Motor neuron (in vitro differentiated cells): ENCODE results near the gene PYY. TPM values are rescaled to one million over a fixed set of nuclear protein-coding genes. Genes with fewer than 3 reads are reported as not detected.

Experiments
- ATAC-seq, 8 experiments: fragments of 200-7000 bp; cut with Tn5 transposase; replicated peaks in 6 of 8; 2 replicates each; pipeline ENCODE4 v1.8.0; 2021; ENCODE audit warnings: mild to moderate bottlenecking in 8 of 8, moderate library complexity in 8 of 8
- H3K27ac ChIP-seq, 2 donors: fragments of 250-450 bp; sonication (Bioruptor Pico); 2 replicates each; pipeline ENCODE4 v1.9.0; 2021; ENCODE audit warnings: antibody characterized with exemption in 2 of 2, mild to moderate bottlenecking in 2 of 2, moderate library complexity in 1 of 2
- H3K4me1 ChIP-seq, 2 donors: fragments of 250-450 bp; sonication (Bioruptor Pico); replicated peaks in 1 of 2; 2 replicates each; pipeline ENCODE4 v1.6.1; 2021; ENCODE audit warnings: antibody characterized with exemption in 2 of 2, mild to moderate bottlenecking in 2 of 2, moderate library complexity in 1 of 2
- H3K4me3 ChIP-seq, 5 donors: fragments of 250-450 bp; sonication (Bioruptor Pico); 2 replicates each; pipeline ENCODE4 v1.9.0; 2021; ENCODE audit warnings: antibody characterized with exemption in 5 of 5, mild to moderate bottlenecking in 5 of 5, moderate library complexity in 4 of 5
- WGBS, 10 experiments: fragments of 450-650 bp; shearing (Covaris generic); methylation state at CpG; one replicate each; pipeline ENCODE4 v1.0.0; 2022; 5-methylcytosine and 5-hydroxymethylcytosine counted together
- in situ Hi-C, 9 experiments: fragments of 400-800 bp; cut with MboI; loops; one replicate each; pipeline ENCODE4 v1.15.0; 2021; ENCODE audit warnings: low sequenced_read_pairs in 9 of 9, low pct_unique_long_range_greater_than_20kb in 2 of 9; ENCODE audit not compliant: unreplicated experiment in 9 of 9
- total RNA-seq, 8 experiments: library from RNA; unstranded; fragments of 300-600 nt; gene quantifications; 2 replicates each; pipeline versions ENCODE4 v1.2.3 to v1.2.4, GENCODE V29; 2022

PYY gene
- total RNA-seq, 8 experiments from 2014 or later, result 0.27 to 2.8 (median 0.47) TPM; not detected in 5

DNA sequence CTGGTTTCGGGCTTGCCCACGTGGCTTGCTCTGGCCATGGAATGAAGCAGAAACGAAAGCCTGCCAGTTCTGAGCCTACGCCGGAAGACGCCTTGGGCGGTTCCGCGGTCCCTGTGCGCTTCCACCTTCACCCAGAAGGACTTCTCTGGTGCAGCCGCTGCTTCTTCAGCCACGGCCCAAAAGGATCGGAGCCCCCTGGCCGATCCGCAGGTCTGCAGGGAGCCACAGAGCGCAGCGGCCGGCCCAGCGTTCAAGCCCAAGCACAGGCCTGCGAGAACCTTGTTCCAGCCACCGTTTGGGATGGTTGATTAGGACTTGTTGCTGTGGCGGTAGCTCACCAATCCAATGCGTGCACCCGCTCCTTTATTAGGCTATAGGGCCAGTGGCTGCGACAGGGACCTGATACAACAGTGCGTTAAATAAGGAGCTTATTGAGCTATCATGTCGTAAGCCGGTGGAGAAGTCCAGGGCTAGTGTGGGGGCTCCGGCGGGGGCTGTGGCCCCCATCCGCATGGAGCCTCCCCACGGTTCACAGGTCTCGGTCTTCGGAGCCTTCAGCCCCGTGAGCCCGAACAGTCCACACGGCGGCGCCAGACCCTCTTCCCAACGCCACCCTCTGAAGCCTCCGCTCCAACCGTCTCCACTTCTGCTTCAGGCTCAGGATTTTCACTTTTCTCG lies 36.3 kb downstream of the PYY start:
- 0 to 80% (median 40%) methylated on average over 1 to 10 of the region's 43 CpGs; no CpG with 5 or more reads in 5 of the 10 experiments for WGBS, 10 experiments
- no peak overlapping the region for H3K4me3 ChIP-seq
- in situ Hi-C loops, result no loop called here

DNA sequence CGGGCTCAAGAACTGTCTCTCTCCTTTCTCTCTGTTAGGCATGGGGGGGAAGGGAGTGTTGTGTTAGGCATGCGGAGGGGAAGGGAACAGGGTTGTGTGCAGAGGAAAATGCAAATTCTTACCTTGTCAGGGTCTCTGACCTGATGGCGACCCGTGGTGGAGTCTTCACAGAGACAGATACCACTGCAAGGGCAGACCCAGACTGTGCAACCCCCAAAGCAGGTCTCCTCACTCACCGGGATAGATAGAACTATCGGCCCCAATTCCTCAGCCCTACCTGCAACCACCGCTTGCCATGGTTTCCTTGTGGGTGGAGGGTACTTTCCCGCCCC lies 36.8 kb downstream of the PYY start:
- in situ Hi-C loops, result no loop called here
- no peak overlapping the region for H3K27ac ChIP-seq
- ATAC-seq, result no peak
- 40 to 100% (median 83%) methylated on average over 1 to 5 of the region's 8 CpGs; no CpG with 5 or more reads in 4 of the 10 experiments for WGBS, 10 experiments
- no peak overlapping the region for H3K4me3 ChIP-seq
- H3K4me1 ChIP-seq, result no peaks in the 10 kb centered on the region

More for the DNA sequence above, 36.3 kb downstream of the PYY start:
- peak in 2 of 8 experiments; percentile 57 to 65 for ATAC-seq
- Histone ChIP-seq H3K4me1 (no peaks in the 10 kb centered on the region), H3K27ac (no peak overlapping the region)

DNA sequence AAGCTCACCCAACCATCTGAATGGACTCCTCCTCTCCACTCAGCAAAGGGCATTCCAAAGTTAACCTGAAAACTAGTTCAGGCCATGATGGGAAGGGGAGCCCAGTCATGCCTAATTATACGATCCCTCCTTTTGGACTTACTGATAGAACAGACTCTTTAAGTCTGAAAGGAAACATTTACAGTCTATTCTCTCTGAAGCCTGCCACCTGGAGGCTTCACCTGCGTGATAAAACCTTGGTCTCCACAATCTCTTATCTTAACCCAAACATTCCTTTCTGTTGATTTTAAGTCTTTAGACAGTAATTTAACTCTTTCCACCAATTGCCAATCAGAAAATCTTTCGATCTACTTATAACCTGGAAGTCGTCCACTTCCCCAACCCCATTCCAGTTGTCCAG lies 37.4 kb downstream of the PYY start:
- ATAC-seq, result no peak
- H3K4me3 ChIP-seq, result no peak overlapping the region
- WGBS, 10 experiments, result 17 to 100% (median 87%) methylated on average over 1 to 4 of the region's 4 CpGs; no CpG with 5 or more reads in 1 of the 10 experiments
- no peak overlapping the region for H3K27ac ChIP-seq
- H3K4me1 ChIP-seq, result no peaks in the 10 kb centered on the region
- in situ Hi-C loops, result no loop called here

DNA sequence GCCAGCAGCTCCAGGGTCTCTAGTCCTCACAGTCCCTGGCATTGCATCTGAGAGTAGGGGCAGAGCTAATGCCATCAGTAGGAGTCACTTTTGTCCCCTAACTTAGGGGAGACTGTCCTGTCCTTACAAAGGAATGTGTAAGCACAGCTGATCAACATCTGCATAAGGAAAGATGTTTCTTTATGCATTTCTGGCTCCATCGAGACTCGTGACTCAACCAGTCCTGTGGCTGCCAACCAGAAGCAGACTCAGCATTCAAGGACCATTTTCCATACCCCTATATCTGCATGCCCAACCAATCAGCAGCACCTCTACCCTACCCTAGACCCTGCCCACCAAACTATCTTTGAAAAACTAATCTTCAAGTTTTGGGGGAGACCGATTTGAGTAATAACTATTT lies 38.2 kb downstream of the PYY start:
- Histone ChIP-seq H3K4me1 (no peaks in the 10 kb centered on the region), H3K27ac (no peak overlapping the region), H3K4me3 (no peak overlapping the region)
- peak in 2 of 8 experiments; percentile 59 to 97 for ATAC-seq
- in situ Hi-C loops, result no loop called here
- 0 to 100% (median 77%) methylated on average over 1 to 3 of the region's 3 CpGs; no CpG with 5 or more reads in 2 of the 10 experiments for WGBS, 10 experiments

DNA sequence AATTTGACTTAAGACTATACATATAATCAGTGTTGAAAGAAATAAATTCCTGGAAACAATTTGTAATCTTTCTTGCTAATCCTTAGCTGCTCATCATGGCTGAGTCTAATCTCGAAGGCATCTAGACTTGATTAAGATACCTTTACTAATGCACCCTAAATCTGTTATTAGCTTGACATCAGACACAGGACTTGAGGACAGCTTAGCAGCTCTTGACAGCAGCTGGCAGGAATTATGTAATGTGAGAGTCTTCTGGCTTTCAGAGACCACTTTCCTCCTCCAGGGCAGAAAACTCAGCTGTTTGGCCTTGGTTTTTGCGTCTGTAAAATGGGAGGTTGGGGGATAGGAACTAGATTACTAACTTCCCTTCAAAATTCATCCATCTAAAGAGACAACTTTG lies 39.3 kb downstream of the PYY start:
- in situ Hi-C loops, result no loop called here
- WGBS, 10 experiments, result 0 to 90% (median 71%) methylated on average over 1 to 2 of the region's 2 CpGs; no CpG with 5 or more reads in 3 of the 10 experiments
- no peak overlapping the region for H3K4me3 ChIP-seq
- H3K27ac ChIP-seq, result no peak overlapping the region
- no peaks in the 10 kb centered on the region for H3K4me1 ChIP-seq
- no peak for ATAC-seq

DNA sequence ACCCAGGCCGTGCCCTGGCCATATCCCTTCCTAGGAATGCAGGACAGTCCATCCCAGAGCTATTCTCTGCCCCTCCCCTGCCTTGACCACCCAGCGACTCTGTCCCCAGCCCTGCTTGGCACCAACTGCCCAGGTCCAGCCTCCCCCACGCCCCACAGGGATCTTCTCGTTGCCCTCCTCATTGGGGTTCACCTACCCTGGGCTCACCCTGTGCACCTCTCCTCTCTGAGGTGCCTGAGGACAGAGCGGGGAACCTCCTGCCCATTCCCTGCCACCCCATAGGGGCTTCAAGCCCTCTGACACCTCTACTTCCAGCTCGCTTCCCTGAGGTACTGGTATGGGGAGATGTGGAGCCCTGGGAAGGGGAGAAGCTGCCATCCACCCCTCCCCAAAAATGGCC lies 40.2 kb downstream of the PYY start:
- ATAC-seq, result peak in 2 of 8 experiments; percentile 10 to 11
- 40% methylated on average over 1 of the region's 6 CpGs; no CpG with 5 or more reads in 9 of the 10 experiments for WGBS, 10 experiments
- Histone ChIP-seq H3K4me1 (peaks cover 0 to 4% of the 10 kb centered on the region in 2 donors), H3K27ac (no peak overlapping the region), H3K4me3 (no peak overlapping the region)
- in situ Hi-C loops, result no loop called here

DNA sequence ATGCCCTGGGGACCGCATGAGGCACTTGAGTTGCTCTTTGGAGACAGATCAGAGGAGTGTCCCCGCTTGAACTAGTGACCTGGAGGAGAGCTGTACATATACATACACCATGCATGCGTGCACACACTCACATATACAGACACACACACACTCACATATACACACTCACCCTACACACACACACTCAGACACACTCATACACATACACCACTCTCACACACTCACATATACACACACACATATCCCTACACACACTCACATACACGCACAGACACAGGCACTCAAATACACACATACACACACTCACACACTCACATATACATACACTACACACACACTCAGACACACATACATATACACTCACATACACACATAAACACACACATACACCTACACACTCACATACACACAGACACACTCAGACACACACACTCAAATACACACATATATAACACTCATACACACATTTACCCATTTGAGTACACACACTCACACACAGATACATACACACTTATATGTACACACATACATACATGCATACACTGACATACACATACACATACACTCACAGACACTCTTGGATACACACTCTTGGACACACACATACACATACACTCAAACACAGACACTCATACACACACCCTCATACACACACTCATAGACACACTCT lies 41.0 kb downstream of the PYY start:
- in situ Hi-C loops, result no loop called here
- no peak for ATAC-seq
- Histone ChIP-seq H3K4me3 (no peak overlapping the region), H3K4me1 (peaks cover 3 to 5% of the 10 kb centered on the region in 2 donors), H3K27ac (no peak overlapping the region)
- 0 to 83% (median 40%) methylated on average over 1 to 4 of the region's 4 CpGs for WGBS, 10 experiments

DNA sequence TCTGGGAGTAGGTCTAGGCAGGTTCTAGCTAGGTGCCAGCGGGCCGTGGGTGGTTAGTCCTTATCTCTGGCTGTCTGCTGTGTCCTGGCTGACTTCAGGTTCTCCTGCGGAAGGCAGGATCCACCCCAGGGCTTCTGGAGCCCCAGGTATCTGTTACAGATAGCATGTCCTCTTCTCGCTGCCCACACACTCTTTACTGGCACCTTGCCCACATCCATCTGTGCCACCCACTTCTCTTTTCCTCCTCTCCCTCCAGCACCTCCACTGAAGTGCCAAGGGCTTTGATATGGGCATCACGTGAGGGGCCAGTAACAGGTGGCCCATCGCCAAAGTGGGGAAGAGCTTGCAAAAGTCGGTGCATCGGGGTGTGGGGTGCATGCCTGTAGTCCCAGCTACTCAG lies 41.8 kb downstream of the PYY start:
- H3K27ac ChIP-seq, result no peak overlapping the region
- in situ Hi-C loops, result no loop called here
- no peak for ATAC-seq
- no peak overlapping the region for H3K4me3 ChIP-seq
- 38 to 100% (median 64%) methylated on average over 1 to 6 of the region's 8 CpGs; no CpG with 5 or more reads in 2 of the 10 experiments for WGBS, 10 experiments
- peaks cover 3 to 5% of the 10 kb centered on the region in 2 donors for H3K4me1 ChIP-seq

DNA sequence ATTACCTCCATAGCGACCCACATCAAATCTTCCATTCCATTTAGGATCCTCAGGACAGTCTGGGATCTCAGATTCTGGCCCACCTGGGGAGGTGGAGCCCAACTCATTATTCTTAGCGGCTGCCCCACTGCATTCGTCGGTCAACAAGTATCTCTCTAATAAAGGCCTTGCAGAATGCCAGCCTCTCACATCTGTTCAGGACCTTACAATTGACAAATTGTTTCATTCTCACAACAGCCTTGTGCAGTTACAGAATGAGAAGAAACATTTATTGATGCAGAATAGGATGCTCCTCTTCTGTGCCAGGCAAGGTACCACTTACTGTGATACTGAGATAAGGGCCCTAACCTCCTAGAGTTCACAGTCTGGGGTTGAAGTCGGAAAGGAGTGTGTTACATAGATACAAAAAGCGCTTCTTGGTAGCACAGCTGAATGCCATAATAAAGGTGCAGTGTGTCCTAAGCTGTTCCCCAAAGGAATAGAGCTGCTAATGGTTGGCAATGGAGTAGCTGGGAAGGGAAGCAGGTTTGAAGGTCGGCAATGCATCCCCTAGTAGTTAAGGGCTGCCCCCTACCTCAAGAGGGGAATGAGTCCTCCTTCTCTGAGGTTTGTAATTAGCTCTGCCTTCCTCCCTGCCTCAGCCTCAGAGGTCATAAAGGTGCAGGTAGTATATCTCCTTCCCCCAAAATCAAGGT lies 44.1 kb downstream of the PYY start:
- H3K27ac ChIP-seq, result no peak overlapping the region
- peaks cover 13 to 14% of the 10 kb centered on the region in 2 donors for H3K4me1 ChIP-seq
- in situ Hi-C loops, result no loop called here
- WGBS, 10 experiments, result 30 to 100% (median 58%) methylated on average over 1 to 7 of the region's 7 CpGs; no CpG with 5 or more reads in 2 of the 10 experiments
- ATAC-seq, result no peak
- H3K4me3 ChIP-seq, result no peak overlapping the region

DNA sequence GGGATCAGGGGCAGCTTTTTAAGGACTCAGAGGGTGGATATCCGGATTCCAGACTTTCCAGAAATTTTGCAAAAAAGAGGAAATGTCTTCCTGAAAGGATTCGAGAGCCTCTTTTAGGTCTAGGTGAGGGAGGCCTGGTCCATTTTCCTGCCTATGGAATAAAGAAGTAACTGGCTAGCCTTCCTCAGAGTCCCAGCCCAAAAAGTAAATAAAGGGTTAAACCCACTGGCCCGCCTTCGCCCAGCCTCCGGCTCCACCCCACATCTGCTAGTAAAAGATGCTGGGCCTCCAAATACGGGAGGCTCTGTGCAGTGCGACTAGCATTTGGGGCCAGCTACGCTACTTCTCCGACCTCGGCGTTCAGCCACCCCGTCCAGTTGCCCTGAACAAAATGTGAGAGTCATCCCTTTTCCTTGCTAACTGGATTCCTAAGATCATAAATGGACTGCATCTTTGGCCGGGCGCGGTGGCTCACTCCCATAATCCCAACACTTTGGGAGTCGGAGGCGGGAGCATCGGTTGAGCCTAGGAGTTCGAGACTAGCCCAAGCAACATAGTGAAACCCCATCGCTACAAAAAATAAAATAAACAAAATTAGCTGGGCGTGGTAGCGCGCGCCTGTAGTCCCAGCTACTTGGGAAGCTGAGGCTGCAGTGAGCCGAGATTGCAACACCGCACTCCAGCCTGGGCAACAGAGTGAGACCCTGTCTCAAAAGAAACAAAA lies 45.6 kb downstream of the PYY start:
- in situ Hi-C loops, result no loop called here

DNA sequence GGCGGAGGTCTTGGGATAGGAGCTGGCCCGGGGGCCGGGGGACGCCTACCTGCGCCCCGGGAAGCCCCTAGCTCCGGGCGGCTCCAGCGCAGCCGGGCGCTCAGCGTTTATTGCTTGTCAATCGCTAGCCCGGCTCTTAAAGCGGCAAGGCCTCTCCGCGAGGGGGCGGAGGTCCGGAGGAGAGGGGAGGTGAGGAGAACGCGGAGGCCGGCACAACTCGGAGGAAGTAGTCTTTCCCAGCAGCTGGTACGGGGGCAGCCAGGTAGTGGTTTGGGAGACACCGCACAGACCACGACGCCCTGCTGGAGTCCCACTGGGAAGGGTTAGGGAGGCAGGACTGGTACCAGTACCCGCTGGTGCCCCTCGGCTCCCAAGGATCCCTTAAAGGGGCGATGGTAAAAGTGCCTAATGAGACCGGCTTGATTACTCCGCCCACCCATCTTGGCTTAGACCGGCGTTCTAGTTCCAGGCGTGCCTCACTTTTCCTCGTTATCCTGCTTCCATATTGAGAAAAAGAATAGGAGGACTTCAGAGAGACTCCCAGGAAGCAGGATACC lies 46.2 kb downstream of the PYY start, which contains the start of gene MPP2:
Gene MPP2, minus strand, starts transcription at position 112 of the 557 bp plus-strand sequence. CDS start 3,076 bp downstream, outside the sequence.
- WGBS, 10 experiments, result 0 to 4% (median 0%) methylated on average over 1 to 8 of the region's 36 CpGs; no CpG with 5 or more reads in 5 of the 10 experiments
- Histone ChIP-seq H3K27ac (peak within 1 kb of the TSS; percentile 81 to 91), H3K4me3 (peak within 1 kb of the TSS; percentile 58 to 87 (median 80)), H3K4me1 (peaks cover 13 to 16% of the 10 kb centered on the region in 2 donors)
- peak; percentile 50 to 80 (median 66) for ATAC-seq
- in situ Hi-C loops, result no loop called here

More for the DNA sequence above, 45.6 kb downstream of the PYY start:
- peak overlapping the region; percentile 58 to 87 (median 80) for H3K4me3 ChIP-seq
- peak; percentile 31 to 64 (median 37) for ATAC-seq
- WGBS, 10 experiments, result 0 to 37% (median 8%) methylated on average over 2 to 19 of the region's 26 CpGs; no CpG with 5 or more reads in 3 of the 10 experiments
- peak overlapping the region in 1 of 2 donors; percentile 91 for H3K27ac ChIP-seq
- H3K4me1 ChIP-seq, result peaks cover 13 to 14% of the 10 kb centered on the region in 2 donors

DNA sequence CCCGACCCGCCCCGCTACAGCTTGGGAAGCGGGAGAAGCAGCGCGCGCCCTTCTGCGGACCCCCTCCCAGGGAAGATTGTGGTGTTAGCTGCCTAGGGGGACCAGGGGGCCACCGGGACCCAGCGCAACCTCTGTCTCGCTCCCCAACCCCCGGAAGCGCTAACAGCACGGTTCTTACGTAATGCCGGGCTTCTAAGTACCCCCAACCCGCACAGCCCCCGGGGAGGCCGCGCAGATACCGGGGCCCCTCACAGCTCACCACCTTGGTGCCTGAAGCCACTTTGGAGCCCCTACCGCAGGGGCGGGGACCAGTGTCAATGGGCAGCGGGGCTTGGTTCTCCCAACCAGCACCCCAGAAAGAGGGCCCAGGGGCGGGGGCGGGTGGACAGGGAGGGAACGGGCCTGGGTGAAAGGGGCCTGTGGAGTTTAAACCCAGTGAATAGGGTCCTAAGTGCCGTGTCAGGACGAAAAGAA lies 46.8 kb downstream of the PYY start:
- H3K4me3 ChIP-seq, result peak overlapping the region; percentile 58 to 87 (median 80)
- peak in 6 of 8 experiments; percentile 10 to 45 (median 38) for ATAC-seq
- peak overlapping the region; percentile 81 to 91 for H3K27ac ChIP-seq
- in situ Hi-C loops, result no loop called here
- WGBS, 10 experiments, result 0% methylated on average over 7 of the region's 29 CpGs; no CpG with 5 or more reads in 9 of the 10 experiments
- peaks cover 14 to 21% of the 10 kb centered on the region in 2 donors for H3K4me1 ChIP-seq
